DOHH2 (cell line): Measurements from ENCODE around the gene BRAF.
"Not testable (repeated sequence)": the region's sequence is repeated elsewhere in the genome, so short reads cannot be mapped to it uniquely, and the experiment has no call there.

Experiments used
- EZH2phosphoT487 ChIP-seq: fragments of 200-600 bp; sonication (generic); IDR thresholded peaks from 2 replicates; pipeline ENCODE4 v1.6.1; 2017; ENCODE audit warnings: borderline replicate concordance, mild to moderate bottlenecking, antibody characterized with exemption, low read length, moderate library complexity, mixed read lengths
- TF ChIP-seq, protein P1 (sequence below): fragments of 200-600 bp; sonication (generic); IDR thresholded peaks from one replicate; pipeline ENCODE4 v1.5.1; 2014; ENCODE audit warnings: antibody characterized with exemption, mild to moderate bottlenecking, low read depth, low read length; ENCODE audit not compliant: poor library complexity, severe bottlenecking

DNA sequence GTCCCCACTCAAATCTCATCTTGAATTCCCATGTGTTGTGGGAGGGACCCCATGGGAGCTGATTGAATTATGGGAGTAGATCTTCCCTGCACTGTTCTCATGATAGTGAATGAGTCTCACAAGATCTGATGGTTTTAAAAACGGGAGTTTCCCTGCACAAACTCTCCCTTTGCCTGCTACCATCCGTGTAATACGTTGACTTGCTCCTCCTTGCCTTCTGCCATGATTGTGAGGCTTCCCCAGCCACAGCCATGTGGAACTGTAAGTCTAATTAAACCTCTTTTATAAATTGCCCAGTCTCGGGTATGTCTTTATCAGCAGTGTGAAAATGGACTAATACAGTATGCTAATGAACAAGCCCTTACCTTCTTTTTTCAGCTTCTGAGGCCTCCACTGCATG is 3.2 kb upstream of the BRAF start:
- TF ChIP-seq, protein P1, sequence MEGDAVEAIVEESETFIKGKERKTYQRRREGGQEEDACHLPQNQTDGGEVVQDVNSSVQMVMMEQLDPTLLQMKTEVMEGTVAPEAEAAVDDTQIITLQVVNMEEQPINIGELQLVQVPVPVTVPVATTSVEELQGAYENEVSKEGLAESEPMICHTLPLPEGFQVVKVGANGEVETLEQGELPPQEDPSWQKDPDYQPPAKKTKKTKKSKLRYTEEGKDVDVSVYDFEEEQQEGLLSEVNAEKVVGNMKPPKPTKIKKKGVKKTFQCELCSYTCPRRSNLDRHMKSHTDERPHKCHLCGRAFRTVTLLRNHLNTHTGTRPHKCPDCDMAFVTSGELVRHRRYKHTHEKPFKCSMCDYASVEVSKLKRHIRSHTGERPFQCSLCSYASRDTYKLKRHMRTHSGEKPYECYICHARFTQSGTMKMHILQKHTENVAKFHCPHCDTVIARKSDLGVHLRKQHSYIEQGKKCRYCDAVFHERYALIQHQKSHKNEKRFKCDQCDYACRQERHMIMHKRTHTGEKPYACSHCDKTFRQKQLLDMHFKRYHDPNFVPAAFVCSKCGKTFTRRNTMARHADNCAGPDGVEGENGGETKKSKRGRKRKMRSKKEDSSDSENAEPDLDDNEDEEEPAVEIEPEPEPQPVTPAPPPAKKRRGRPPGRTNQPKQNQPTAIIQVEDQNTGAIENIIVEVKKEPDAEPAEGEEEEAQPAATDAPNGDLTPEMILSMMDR: not testable (repeated sequence)
- not testable (repeated sequence) for TF ChIP-seq EZH2phosphoT487
